CD14-positive monocyte (primary cell): ENCODE results near the gene PRDM10. TPM values are rescaled to one million over a fixed set of nuclear protein-coding genes. Genes with fewer than 3 reads are reported as not detected.

Source experiments
- DNase-seq, 3 donors: peaks; one replicate each; pipeline ENCODE4 v3.0.0-alpha.2; 2011 to 2022
- H2AFZ ChIP-seq: 2 replicates; pipeline ENCODE4 v1.6.0; 2012; ENCODE audit warnings: mild to moderate bottlenecking, low read depth, low read length, inconsistent platforms; ENCODE audit not compliant: insufficient read depth, poor library complexity, severe bottlenecking
- H3K27ac ChIP-seq, 2 donors: 1 replicate in 1 of 2; 2 replicates in 1 of 2; pipeline ENCODE4 v1.5.1; 2012 to 2013; ENCODE audit warnings: low read length in 2 of 2, control low read depth in 1 of 2, inconsistent platforms in 1 of 2, low read depth in 1 of 2, mild to moderate bottlenecking in 1 of 2
- H3K27me3 ChIP-seq, 2 donors: one replicate each; pipeline versions ENCODE4 v1.6.0 to v1.6.1; 2011 to 2013; ENCODE audit warnings: low read length in 2 of 2; ENCODE audit not compliant: control insufficient read depth in 2 of 2, insufficient read depth in 2 of 2
- H3K36me3 ChIP-seq, 2 donors: replicated peaks in 1 of 2; 1 replicate in 1 of 2; 2 replicates in 1 of 2; pipeline versions ENCODE4 v1.5.1 to v1.6.1; 2012 to 2013; ENCODE audit warnings: low read length in 2 of 2, control low read depth in 1 of 2, inconsistent platforms in 1 of 2, mild to moderate bottlenecking in 1 of 2; ENCODE audit not compliant: insufficient read depth in 2 of 2, control insufficient read depth in 1 of 2
- H3K4me1 ChIP-seq, 2 donors: 1 replicate in 1 of 2; 2 replicates in 1 of 2; pipeline versions ENCODE4 v1.5.1 to v1.6.1; 2012 to 2013; ENCODE audit warnings: low read length in 2 of 2, control low read depth in 1 of 2, inconsistent platforms in 1 of 2, mild to moderate bottlenecking in 1 of 2, moderate library complexity in 1 of 2; ENCODE audit not compliant: insufficient read depth in 2 of 2, control insufficient read depth in 1 of 2
- H3K4me2 ChIP-seq: replicated peaks from 2 replicates; pipeline ENCODE3; 2012; ENCODE audit warnings: low read length, moderate library complexity, mild to moderate bottlenecking; ENCODE audit not compliant: poor library complexity, severe bottlenecking; ENCODE audit errors: extremely low read depth
- H3K4me3 ChIP-seq, 3 experiments: fragments of 200-600 bp in 1 of 3; sonication (generic) in 1 of 3; replicated peaks in 1 of 3; 1 replicate in 2 of 3; 2 replicates in 1 of 3; pipeline ENCODE4 v1.5.1; 2011 to 2013; ENCODE audit warnings: low read length in 3 of 3, mild to moderate bottlenecking in 3 of 3, control low read depth in 2 of 3, low read depth in 2 of 3, inconsistent platforms in 1 of 3, moderate library complexity in 1 of 3
- H3K79me2 ChIP-seq: 2 replicates; pipeline ENCODE4 v1.6.0; 2012; ENCODE audit warnings: mild to moderate bottlenecking, control low read depth, inconsistent platforms, low read length, moderate library complexity; ENCODE audit not compliant: insufficient read depth
- H3K9ac ChIP-seq: 2 replicates; pipeline ENCODE4 v1.6.0; 2017; ENCODE audit warnings: low read length, mild to moderate bottlenecking; ENCODE audit not compliant: insufficient read depth, poor library complexity, severe bottlenecking
- H3K9me3 ChIP-seq, 2 donors: replicated peaks in 1 of 2; 1 replicate in 1 of 2; 2 replicates in 1 of 2; pipeline versions ENCODE4 v1.5.1 to v1.6.1; 2012 to 2013; ENCODE audit warnings: low read length in 2 of 2, control low read depth in 1 of 2; ENCODE audit not compliant: control insufficient read depth in 1 of 2, insufficient read depth in 1 of 2
- H4K20me1 ChIP-seq: 2 replicates; pipeline ENCODE4 v1.6.0; 2012; ENCODE audit warnings: mild to moderate bottlenecking, low read length, control low read depth, moderate library complexity; ENCODE audit not compliant: insufficient read depth
- H3K27ac Mint-ChIP-seq, 7 donors: one replicate each; pipeline ENCODE4 v1.8.0; 2020; ENCODE audit warnings: mild to moderate bottlenecking in 7 of 7, mixed read lengths in 7 of 7, moderate library complexity in 6 of 7, inconsistent platforms in 2 of 7
- H3K27me3 Mint-ChIP-seq, 3 donors: one replicate each; pipeline ENCODE4 v1.8.0; 2021 to 2022; ENCODE audit warnings: low read depth in 3 of 3, mild to moderate bottlenecking in 3 of 3, mixed read lengths in 3 of 3, moderate library complexity in 3 of 3, inconsistent platforms in 1 of 3
- H3K36me3 Mint-ChIP-seq, 2 donors: one replicate each; pipeline ENCODE4 v1.8.0; 2020; ENCODE audit warnings: mixed read lengths in 2 of 2, inconsistent platforms in 1 of 2, mild to moderate bottlenecking in 1 of 2
- H3K4me1 Mint-ChIP-seq: one replicate; pipeline ENCODE4 v1.8.0; 2020; ENCODE audit warnings: mild to moderate bottlenecking, mixed read lengths
- H3K4me3 Mint-ChIP-seq, 2 donors: one replicate each; pipeline ENCODE4 v1.8.0; 2020; ENCODE audit warnings: mild to moderate bottlenecking in 2 of 2, mixed read lengths in 2 of 2, moderate library complexity in 1 of 2
- H3K9me3 Mint-ChIP-seq, 7 donors: one replicate each; pipeline ENCODE4 v1.8.0; 2020 to 2022; ENCODE audit warnings: mixed read lengths in 7 of 7, mild to moderate bottlenecking in 6 of 7, moderate library complexity in 6 of 7, inconsistent platforms in 2 of 7
- CTCF ChIP-seq: fragments of 200-600 bp; IDR thresholded peaks from one replicate; pipeline ENCODE4 v1.8.0; 2022; ENCODE audit warnings: antibody characterized with exemption, mild to moderate bottlenecking
- WGBS: methylation state at CpG from one replicate; pipeline ENCODE4 v1.1.5; 2013; ENCODE audit warnings: missing lambda C conversion rate; ENCODE audit not compliant: insufficient coverage; 5-methylcytosine and 5-hydroxymethylcytosine counted together
- intact Hi-C, 2 donors: fragments of 100-400 bp; cut with micrococcal nuclease; formaldehyde crosslinking; loops; one replicate each; pipeline versions ENCODE4 v1.15.0 to v1.15.1; 2023
- polyA plus RNA-seq, 3 donors: library from polyadenylated mRNA; depleted of rRNA in 1 of 3; unstranded in 2 of 3; stranded (reverse) in 1 of 3; fragments of 300-500 nt in 2 of 3; fragments of >200 nt in 1 of 3; fragmentation: Illumina TruSeq in 2 of 3; gene quantifications; 1 replicate in 2 of 3; 2 replicates in 1 of 3; pipeline ENCODE4 v1.2.3, GENCODE V29; 2012 to 2021

PRDM10 gene
- polyA plus RNA-seq, 3 donors: 0.64 to 5.6 (median 1.1) TPM

- no peak overlapping the region for H3K4me3 Mint-ChIP-seq
- no peaks in the 10 kb centered on the region for H3K27me3 Mint-ChIP-seq
- Histone ChIP-seq H3K9ac (no peak overlapping the region), H3K4me3 (no peak overlapping the region), H3K4me1 (no peaks in the 10 kb centered on the region), H4K20me1 (no peaks in the 10 kb centered on the region), H3K4me2 (no peak overlapping the region), H2AFZ (no peak overlapping the region), H3K79me2 (no peaks in the 10 kb centered on the region), H3K27me3 (no peaks in the 10 kb centered on the region), H3K9me3 (no peaks in the 10 kb centered on the region), H3K36me3 (peaks cover 66 to 99% of the 10 kb centered on the region in 2 donors), H3K27ac (peak overlapping the region in 1 of 2 donors; percentile 3)
- intact Hi-C loops: loop anchor here in 1 of 2 donors (5.0 kb wide), 1 partner anchor 526 kb away; no protein-coding TSS in a partner anchor
- H3K27ac Mint-ChIP-seq: no peak overlapping the region
- peaks cover 0 to 7% (median 0%) of the 10 kb centered on the region in 7 donors for H3K9me3 Mint-ChIP-seq
- 100% methylated on average over 1 of the region's 3 CpGs for WGBS
- H3K36me3 Mint-ChIP-seq: peaks cover 88 to 100% of the 10 kb centered on the region in 2 donors
- DNase-seq: no peak
- H3K4me1 Mint-ChIP-seq: peaks cover 3% of the 10 kb centered on the region
- no peak for TF ChIP-seq CTCF
These were observed 136.3 kb downstream of the PRDM10 start for GRCh38 chr11:129866311-129866710.

GRCh38 chr11:129865701-129866100, 136.9 kb downstream of the PRDM10 start:
- no peak overlapping the region for H3K4me3 ChIP-seq
- no peaks in the 10 kb centered on the region for H3K4me1 ChIP-seq
- H3K9me3 Mint-ChIP-seq: peaks cover 0 to 7% (median 0%) of the 10 kb centered on the region in 7 donors
- H3K27me3 ChIP-seq: no peaks in the 10 kb centered on the region
- no peak overlapping the region for H3K4me3 Mint-ChIP-seq
- H2AFZ ChIP-seq: no peak overlapping the region
- H3K4me2 ChIP-seq: no peak overlapping the region
- DNase-seq: no peak
- peak overlapping the region in 2 of 7 donors; percentile 35 to 37 for H3K27ac Mint-ChIP-seq
- no peaks in the 10 kb centered on the region for H3K27me3 Mint-ChIP-seq
- H3K36me3 Mint-ChIP-seq: peaks cover 85 to 100% of the 10 kb centered on the region in 2 donors
- 88% methylated on average over 1 of the region's 4 CpGs for WGBS
- intact Hi-C loops: loop anchor here in 1 of 2 donors (5.0 kb wide), 1 partner anchor 527 kb away; no protein-coding TSS in a partner anchor
- no peaks in the 10 kb centered on the region for H3K79me2 ChIP-seq
- H3K4me1 Mint-ChIP-seq: peaks cover 3% of the 10 kb centered on the region
- no peak for TF ChIP-seq CTCF
- H3K9me3 ChIP-seq: no peaks in the 10 kb centered on the region
- H3K9ac ChIP-seq: no peak overlapping the region
- H3K27ac ChIP-seq: peak overlapping the region in 1 of 2 donors; percentile 3
- H4K20me1 ChIP-seq: no peaks in the 10 kb centered on the region
- H3K36me3 ChIP-seq: peaks cover 64 to 99% of the 10 kb centered on the region in 2 donors
